HG03135 (cell line): ENCODE results near the gene RHOB.
"Not testable (repeated sequence)": the region's sequence is repeated elsewhere in the genome, so short reads cannot be mapped to it uniquely, and the experiment has no call there.

ENCODE experiments used
- ATAC-seq: cut with Tn5 transposase; IDR thresholded peaks from one replicate; pipeline ENCODE4 v1.9.1; 2021; ENCODE audit warnings: mild to moderate bottlenecking, moderate library complexity; ENCODE audit not compliant: unreplicated experiment

RHOB gene

DNA sequence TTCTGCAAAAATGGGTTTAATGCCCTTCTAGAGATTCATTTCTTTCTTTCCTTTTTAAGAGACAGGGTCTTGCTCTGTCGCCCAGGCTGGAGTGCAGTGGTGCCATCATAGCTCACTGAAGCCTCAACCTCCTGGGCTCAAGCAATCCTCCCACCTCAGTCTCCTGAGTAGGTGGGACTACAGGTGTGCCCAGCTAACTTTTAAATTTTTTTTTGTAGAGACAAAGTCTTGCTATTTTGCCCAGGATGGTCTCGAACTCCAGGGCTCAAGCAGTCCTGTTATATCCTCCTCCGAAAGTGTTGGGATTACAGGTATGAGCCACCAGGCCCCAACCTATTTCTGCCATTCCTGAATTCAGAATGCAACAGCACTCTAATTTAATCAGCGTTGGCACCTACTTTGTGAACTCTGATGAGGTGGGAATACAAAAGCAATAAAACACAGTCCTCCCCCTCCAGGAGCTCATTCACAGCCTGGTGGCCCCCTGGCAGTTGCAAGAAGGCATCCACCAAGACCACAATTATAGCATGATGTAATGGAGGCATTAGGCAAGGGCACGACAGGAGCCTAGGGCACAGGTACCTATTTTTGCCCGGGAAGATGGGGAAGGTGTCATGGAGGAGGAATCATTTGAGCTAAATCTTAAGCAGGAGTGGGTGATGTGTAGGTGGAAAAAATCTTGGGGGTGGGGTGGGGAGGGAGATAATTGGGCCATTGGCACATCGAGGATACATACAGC is 5.1 kb downstream of the RHOB start:
- no peak for ATAC-seq

DNA sequence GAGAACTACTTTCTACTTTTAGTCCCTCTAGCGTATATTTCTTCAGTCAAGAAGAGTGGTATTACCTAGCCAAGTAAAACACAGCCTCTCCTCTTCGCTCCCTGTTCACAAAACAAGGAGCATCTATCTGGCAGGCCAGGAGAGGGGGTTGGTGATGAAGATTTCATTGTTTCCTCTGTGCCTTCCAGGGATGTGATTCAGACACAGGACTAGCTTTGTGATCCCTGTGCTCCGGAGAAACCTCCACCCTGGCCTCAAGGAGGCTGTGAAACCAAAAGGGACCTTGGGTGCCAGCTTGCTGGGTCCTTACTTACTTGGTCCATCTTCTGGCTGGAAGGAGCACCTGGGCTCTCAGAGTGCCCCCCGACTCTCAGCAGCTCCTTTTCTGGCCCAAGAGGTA is 5.7 kb downstream of the RHOB start:
- no peak for ATAC-seq

DNA sequence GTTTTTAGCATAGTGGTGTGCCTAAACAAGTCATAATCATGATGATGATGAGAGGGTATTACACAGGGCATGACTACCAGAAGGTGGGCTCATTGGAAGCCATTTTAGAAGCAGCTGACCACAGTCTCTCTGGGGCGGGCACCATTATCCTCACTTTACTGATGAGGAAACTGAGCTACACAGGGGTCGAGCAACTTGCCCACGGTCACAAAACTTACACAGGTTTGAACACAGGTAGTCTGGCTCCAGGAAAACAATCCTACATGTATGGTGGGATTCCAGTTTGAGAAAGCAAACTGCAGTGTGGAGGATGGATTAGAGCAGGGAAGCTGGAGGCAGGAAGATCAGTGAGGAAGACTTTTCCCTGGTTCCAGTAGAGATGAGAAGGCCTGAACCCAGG is 6.2 kb downstream of the RHOB start:
- no peak for ATAC-seq

DNA sequence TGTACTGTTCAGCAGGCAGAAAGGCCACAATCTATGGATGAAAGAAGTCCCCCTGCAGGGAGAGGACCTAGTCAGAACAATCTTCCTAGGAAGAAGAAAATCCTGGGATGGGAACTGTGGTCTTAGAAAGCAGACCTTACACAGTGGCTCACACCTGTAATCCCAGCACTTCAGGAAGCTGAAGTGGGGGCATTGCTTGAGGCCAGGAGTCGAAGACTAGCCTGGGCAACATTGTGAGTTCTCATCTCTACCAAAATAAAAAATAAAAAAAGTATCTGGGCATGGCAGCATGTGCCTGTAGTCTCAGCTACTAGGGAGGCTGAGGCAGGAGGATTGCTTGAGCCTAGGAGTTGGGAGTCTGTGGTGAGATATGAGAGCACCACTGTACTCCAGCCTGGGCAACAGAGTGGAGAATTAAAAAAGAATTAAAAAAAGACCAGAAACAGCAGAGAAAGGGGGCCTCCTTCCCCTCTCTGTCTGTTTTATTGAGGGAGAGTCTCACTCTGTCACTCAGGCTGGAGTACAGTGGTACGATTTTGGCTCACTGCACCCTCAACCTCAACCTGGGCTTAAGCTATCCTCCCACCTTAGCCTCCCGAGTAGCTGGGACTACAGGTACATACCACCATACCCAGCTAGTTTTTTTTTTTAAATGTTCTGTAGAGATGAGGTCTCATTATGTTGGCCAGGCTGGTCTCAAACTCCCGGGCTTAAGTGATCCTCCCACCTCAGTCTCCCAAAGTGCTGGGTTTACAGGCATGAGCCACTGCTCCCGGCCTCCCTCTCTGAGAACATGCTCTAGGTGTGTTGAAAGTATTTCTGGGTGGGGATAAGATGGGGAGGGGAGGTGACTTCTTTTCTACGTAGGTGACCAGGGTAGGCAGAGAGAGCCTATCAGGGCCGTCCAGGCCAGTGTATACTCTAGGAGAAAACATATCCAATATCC is 7.4 kb downstream of the RHOB start:
- no peak for ATAC-seq

DNA sequence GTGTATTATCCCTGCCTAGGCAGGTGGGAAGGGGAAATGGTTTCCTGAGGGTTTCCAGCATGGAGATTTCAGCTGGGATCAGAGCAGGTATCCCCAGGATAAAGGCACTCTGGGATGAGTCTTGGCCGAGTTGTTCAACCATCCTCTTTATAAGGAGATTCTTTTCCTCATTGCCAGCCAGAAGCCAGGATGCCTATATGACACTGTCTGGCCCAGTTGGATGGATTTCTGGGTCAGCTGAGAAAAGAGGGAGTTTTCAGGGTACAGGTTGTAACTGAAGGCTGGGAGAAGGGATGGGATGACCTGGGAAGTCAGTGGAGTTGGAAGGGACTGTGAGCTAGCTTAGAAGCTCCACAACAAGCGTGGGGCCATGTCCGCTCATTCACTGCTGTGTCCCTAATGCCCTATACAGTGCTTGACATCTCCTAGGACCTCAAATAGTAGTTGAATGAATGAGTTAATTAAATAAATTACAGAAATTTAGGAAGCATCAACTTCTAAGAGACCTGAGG is 8.3 kb downstream of the RHOB start:
- ATAC-seq: no peak

DNA sequence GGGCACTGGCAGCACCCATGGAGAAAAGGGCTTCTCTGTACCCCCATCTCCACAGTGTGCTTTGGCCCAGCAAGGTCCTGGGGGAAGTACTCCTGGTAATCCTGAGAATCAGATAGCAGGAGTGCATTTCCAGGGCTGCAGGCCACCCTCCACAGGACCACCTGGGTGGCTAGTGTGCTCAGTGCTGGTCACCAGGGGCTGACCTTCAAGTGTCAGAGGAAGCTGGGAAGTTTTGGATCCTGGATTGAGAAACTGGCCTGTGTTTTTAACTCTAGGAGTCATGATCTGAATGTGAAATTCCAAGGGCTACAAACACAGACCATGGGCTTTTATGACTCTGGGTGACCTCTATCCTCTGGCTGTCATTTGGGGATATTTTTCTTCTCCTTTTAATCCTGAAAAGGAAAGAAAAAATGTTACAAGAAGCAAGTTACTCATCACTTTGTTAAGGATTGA is 9.3 kb downstream of the RHOB start:
- ATAC-seq: no peak

DNA sequence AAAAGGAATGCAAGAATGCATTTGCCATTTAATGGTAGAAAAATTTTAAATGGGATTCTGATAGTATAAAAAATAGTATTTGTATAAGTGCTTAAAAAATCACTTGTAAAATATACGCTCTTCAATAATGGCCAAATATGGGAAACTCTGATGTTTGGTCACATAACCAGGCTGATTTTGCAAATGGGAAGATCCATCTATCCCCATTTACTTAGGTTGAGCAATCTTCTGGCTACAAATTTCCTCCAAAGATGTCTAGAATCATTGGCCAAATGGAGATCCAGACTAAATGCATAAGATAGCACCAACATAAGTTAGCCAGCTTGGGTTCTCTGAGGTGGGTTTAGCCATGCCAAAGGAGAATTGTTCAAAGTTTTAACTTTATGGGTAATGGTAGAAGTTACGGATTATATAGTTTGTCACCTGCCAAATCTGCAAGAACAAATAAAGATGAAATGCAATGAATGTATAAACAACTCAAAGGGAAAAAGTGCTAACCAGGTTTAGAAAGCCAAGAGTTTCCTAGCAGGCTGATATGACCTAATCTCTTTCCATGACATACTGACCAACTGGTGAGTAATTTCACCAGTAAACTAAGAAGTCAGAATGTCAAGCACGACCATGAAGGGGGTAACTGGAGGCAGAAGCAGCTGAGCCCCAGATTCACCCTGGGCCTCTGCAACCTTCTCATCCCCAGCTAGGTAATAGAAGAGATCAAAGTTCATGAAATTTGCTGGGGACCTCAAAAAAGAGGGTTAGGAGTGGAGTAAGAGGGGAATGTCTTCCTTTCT is 10.0 kb downstream of the RHOB start:
- ATAC-seq: no peak

DNA sequence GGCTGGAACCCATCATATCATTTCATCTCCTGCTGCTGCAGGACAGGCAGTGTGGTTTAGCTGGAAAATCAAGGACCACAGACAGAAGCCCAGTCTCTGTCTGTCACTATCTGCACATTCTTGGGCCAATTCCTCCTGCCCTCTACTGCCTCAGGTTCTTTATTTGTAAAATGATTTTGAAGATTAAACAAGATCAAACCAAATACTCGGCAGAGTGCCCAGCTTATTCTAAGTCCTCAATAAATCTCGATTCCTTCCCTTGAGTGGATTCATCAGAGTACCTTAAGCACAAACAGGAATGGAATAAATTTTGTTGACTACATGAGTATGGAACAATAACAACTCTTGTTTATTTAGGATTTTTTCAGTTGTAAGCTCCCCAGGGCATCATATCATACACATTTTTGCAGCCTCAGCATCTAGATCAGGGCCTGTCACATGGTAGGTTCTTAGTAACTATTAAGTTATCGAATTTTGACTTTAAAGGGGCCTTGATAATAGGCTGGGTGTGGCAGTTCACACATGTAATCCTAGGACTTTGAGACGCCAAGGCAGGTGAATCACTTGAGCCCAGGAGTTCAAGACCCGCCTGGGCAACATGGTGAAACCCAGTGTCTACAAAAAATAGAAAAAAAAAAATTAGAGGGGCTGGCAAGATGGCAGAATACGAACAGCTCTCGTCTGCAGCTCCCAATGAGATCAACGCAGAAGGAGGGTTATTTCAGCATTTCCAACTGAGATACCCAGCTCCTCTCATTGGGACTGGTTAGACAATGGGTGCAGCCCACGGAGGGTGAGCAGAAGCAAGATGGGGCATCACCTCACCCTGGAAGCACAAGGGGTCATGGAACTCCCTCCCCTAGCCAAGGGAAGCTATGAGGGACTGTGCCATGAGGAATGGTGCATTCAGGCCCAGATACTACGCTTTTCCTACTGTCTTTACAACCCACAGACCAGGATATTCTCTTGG is 11.1 kb downstream of the RHOB start:
- ATAC-seq: no peak

DNA sequence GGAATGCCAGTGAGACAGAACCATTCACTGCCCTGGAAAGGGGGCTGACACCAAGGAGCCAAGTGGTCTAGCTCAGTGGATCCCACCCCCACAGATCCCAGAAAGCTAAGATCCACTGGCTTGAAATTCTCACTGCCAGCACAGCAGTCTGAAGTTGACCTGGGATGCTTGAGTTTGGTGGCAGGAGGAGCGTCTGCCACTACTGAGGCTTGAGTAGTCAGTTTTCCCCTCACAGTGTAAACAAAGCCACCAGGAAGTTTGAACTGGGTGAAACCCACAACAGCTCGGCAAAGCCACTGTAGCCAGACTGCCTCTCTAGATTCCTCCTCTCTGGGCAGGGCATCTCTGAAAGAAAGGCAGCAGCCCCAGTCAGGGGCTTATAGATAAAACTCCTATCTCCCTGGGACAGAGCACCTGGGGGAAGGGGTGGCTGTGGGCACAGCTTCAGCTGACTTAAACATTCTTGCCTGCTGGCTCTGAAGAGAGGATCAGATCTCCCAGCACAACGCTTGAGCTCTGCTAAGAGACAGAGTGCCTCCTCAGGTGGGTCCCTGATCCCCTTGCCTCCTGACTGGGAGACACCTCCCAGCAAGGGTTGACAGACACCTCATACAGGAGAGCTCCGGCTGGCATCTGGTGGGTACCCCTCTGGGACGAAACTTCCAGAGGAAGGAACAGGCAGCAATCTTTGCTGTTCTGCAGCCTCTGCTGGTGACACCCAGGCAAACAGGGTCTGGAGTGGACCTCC is 12.0 kb downstream of the RHOB start:
- ATAC-seq: not testable (repeated sequence)

DNA sequence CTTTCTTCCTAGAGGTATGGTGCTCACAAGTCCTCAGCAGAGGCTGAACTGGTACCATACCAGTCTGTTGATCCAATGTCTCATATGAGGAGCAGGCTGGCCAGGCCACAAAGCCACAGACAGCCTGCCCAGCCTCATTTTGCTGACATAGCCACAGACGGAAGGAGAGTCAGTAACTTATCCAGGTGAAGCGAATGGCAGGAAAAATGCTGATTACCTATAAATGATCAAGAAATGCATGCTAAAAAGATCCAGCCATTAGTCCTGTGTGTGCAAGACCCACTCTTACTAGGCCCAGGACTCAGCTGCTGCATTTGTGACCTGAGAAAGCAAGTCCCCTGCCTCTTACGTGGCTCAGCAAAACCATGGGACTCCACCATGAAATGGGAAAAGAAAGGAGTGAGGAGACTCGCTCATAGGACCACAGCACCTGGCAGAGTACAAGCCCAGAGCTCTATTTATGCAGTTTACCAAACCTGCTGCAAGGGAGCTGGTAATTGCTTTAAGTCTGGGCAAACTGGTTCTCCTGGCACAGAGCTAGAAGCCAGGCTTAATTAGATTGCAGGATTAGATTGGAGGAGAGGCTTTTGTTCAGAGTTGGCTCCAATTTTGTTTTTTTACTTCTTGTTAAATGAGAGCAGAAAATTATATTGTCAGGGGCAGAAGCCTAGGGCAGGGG is 19.0 kb downstream of the RHOB start:
- no peak for ATAC-seq

DNA sequence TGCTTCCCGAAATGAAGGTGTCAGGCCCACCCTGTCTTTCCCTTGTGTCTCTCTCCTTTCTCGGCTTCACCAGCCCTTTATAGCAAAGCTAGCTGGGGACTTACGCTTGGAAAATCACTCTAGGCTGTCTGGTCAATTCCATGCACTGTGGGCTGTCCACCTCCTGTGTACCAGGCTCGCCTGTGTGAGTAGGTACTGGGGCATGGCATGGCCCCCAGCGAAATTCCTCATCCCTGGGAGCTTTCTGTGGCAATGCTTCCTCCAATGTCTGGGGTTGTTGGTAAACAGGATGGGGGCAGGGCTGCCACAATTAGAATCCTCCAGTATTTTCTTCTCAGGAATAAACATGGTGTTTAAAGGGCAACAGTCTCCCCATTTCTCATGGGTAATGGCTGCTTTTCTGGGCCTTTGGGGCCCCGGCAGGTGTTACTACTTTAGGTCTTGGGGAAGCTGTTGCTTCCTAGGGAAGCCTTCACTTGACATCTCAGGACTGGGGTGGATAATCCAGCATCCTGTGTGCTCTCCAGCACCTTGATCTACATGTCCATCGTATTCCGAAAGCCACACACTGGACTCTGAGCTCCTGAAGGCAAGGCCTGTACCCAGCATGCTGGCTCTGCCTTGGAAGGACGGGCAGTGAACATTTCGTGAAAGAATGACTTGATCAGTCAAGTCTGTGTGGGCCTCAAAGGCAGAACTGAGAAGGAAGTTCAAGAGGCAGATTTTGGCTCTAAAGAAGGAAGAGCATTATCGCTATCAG is 21.1 kb downstream of the RHOB start:
- no peak for ATAC-seq

DNA sequence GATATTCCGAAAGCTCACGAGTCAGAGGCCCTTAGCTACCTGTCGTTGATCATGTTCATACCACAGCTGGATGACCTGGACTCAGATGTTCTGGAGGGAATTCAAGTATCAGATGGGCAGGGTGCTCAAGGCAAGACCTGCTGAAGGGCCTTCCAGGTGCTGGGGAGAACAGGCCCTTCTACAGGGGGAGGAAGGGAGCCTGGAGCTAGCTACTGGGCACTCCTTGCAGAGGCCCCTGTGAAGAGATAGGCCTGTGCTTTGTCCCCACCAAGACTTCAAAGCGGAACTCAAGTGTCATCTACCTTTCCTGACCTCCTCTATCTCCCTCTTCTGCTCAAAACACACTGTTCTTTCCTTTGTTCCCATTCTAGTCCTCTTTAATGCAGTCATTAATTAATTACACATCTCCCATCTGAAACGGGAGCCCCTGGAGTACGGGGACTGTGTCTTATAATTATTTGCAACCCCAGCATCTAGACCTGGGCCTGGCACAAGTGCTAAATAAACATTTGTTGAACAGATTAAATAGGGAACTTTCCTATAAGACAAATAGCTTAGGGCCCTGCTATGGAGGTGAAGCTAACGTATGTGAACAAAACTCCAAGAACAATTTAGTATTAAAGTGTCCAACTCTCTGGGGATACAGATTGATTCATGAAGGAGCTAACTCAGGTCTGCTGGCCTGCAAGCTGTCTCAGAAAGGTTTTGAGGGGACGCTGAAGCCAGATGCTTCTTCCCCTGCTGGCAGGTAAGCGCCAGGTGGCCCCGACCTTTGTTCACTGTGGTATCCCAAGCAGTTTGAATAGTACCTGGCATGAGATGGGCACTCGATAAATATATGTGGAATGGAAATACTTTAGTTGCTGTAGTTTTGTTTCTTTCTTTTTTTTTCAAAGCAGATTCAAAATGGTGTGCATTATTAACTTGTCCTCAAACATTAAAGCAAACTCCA is 22.0 kb downstream of the RHOB start:
- no peak for ATAC-seq

DNA sequence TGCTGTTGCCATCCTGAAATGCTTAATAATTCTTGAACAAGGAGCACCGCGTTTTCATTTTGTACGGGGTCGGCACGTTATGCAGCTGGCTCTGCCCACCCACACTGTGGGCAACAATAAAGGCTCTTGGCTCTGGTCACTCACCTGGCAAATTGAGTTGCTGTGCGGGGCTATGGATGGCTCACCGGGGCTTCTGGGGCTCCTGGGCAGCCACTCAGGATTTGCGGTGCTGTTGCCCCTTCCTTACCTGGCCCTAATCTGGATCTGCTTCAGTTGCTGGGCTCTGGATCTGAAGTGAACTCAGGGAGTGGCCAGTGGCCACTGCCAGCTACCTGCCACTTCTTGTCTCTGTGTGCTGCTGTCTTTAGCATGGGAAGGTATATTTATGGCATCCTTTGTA is 22.7 kb downstream of the RHOB start:
- ATAC-seq: no peak

DNA sequence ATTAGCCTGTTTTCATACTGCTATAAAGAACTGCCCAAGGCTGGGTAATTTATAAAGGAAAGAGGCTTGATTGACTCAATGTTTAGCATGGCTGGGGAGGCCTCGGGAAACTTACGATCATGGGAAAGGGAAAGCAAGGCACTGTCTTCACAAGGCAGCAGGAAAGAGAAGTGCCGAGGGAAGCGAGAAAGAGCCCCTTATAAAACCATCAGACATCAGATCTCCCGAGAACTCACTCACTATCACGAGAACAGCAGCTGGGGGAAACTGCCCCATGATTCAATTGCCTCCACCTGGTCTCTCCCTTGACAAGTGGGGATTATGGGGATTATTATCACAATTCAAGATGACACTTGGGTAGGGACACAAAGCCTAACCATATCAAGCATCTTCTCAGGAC is 23.3 kb downstream of the RHOB start:
- ATAC-seq: no peak

DNA sequence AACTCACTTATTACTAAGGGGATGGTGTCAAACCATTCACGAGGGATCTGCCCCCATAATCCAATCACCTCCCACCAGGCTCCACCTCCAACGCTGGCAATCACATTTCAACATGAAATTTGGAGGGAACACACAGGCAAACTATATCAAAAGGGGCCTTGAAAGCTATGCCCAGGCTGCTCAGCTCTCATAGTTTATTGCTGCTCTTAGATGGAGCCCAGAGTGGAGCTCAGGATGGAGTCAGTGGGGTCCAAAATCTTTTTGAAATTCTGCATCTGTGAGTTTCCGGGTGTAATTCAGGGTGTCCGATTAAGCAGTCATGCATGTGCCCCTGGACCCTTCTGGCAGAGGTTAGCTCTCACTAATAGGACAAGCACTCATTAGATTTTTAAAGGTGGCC is 24.3 kb downstream of the RHOB start:
- ATAC-seq: no peak

DNA sequence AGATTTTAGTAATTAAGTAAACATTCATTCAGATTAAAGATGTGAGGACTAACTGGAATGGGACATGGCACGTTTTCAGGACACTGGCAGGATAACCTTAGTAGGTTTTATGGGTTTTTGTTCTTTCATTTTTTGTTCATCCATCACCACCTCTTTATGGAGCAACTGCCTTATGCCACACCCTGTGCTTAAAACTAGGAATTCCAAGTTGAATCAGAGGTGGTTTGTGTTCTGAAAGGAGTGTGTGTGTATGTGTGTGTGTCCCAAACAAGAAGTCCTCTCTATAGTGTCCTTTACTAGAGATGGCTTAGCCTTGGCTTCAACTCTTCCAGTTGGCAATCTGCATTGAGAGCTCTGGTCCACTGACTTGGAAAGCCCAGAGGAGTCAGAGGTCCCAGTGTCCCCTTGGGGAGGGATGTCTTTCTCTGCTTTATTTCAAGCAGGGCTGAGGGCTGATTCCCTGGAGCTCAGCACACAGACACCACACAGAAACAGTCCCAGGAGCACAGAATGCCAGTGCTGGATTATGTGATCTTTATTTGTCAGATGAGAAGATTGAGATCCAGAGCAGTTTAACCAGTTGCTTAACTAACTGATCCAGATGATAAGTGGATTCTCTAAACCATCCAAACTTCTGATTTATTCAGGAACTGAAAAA is 25.2 kb downstream of the RHOB start:
- ATAC-seq: no peak
